Posterior vena cava (tissue), 2 donors: ENCODE results near the gene TGFA. TPM values are rescaled to one million over a fixed set of nuclear protein-coding genes. Genes with fewer than 3 reads are reported as not detected.
A peak's percentile ranks its signal among the peaks of the same experiment; 100 is the strongest.

ENCODE experiments used
- DNase-seq: peaks from one replicate; pipeline ENCODE4 v3.0.0-alpha.2; 2020; ENCODE audit warnings: low spot score
- intact Hi-C, 2 donors: fragments of 100-400 bp; cut with DNase I; formaldehyde crosslinking; loops; one replicate each; pipeline versions ENCODE4 v1.14.1 to v1.14.2; 2022 to 2023
- long read RNA-seq, 2 donors: library from polyadenylated mRNA; unstranded; transcript quantifications; one replicate each; pipeline ENCODE4 v2.0.0, GENCODE V29; 2020 to 2021
- total RNA-seq, 2 donors: library from RNA; stranded (reverse); fragmentation: NEBNext Ultra II Directional; extraction: Animal tissue kit (Norgen Biotek cat#: 25700); gene quantifications; one replicate each; pipeline ENCODE4 v1.2.1, GENCODE V29; 2021
- donor health status: DM: yes; HTN: yes; CAD: no.
- donor health status: DM: yes; HTN: yes; CAD: no.

The TGFA gene
- 1 to 10 TPM in 1 of 2 donors, under 1 TPM in 1; 0.71 to 1.4 TPM for total RNA-seq
- long read RNA-seq, donor 1 = 0 reads
- long read RNA-seq, donor 2 = 0 reads

DNA sequence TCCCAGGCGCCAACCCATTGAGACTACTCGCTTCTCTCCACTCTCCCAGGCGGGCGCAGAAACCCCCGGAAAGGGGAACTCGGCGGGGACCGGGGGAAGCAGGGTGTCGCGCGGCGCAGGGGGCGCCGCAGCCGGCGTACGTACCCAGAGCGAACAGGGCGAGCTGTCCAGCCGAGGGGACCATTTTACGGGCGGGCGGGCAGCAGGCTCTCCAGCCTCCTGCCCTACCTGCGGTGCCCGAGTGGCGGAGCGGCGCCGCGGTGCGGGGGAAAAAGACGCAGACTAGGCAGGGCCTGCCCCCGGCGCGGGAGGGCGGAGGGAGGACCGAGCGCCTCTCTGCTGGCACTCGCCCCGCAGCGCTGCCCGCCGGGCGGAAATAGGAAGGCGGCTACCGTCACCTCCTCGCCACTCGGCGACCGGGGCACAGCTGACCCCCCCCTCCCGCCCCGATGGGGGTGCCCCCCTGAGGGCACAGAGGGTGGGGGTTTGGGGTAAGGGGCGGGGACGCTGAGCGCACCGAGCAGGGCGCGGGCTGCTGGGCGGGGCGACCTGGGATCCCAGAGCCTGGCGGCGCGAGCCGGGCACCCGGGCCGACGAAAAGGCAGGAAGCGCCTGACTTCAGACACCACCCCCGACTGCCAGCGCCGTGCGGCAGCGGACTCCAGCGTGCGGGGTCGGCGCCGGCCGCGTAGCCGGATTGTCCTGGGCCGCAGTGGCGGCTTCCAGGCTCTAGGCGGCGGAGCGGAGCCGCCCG lies at the start of gene TGFA:
TGFA (minus strand) TSS at position 243 of the 754 bp plus-strand sequence; CDS start at position 184, 59 bp downstream.
- intact Hi-C loops = no loop called here
- DNase-seq = peak; percentile 92

- intact Hi-C loops = no loop called here
- DNase-seq = no peak
Measured at GRCh38 chr2:70603066-70603465, 49.4 kb upstream of the TGFA start.

GRCh38 chr2:70598197-70598596 lies 44.6 kb upstream of the TGFA start:
- no peak for DNase-seq
- intact Hi-C loops = no loop called here

- DNase-seq = no peak
- intact Hi-C loops = no loop called here
Measured at GRCh38 chr2:70596739-70597138, 43.1 kb upstream of the TGFA start.

DNA sequence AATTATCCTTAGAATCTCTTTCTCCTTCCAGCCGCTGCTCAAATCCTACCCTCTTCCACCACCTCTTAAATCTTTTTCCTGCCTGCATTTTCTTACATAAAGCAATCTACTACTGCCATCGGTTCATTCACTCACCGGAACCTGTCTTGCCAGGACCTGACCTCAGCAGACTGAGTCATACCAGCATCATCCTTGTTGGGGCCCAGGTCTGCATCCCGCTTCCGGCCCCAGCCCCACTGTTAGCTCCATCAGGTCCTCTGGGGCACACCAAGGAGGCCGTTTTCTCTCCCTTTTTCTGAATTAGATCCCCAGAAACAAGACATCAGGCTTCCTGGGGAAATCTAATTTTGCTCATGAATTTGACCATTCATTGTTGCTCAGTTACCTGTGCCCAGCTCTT lies 42.7 kb upstream of the TGFA start:
- intact Hi-C loops = no loop called here
- DNase-seq = no peak

GRCh38 chr2:70583091-70583490 lies 29.5 kb upstream of the TGFA start:
- intact Hi-C loops = no loop called here
- DNase-seq = no peak

DNA sequence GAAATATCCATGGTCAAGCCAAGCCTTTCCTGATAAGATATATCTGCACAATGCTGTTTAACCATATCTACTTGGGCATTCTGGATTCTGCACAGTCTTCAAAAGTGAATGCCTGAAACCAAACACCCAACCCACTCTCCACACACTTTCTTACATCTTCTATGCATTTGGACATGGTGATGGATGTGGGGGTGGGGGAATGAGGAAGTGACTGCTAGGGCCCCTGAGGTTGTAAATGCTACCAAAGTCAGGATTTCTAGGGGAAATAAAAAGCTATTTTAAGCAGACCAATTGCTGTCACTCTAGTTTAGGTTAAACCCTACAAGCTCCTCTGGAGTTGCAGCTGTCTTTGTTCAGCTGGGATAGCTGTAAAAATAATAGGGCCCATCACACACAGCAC lies 26.7 kb upstream of the TGFA start:
- DNase-seq = no peak
- intact Hi-C loops = no loop called here

- intact Hi-C loops = no loop called here
- no peak for DNase-seq
Measured at GRCh38 chr2:70574618-70575017, 21.0 kb upstream of the TGFA start.

- no peak for DNase-seq
- intact Hi-C loops = no loop called here
Measured at GRCh38 chr2:70574109-70574508, 20.5 kb upstream of the TGFA start.

- DNase-seq = no peak
- intact Hi-C loops = no loop called here
Measured at GRCh38 chr2:70570041-70570661, 16.5 kb upstream of the TGFA start.

DNA sequence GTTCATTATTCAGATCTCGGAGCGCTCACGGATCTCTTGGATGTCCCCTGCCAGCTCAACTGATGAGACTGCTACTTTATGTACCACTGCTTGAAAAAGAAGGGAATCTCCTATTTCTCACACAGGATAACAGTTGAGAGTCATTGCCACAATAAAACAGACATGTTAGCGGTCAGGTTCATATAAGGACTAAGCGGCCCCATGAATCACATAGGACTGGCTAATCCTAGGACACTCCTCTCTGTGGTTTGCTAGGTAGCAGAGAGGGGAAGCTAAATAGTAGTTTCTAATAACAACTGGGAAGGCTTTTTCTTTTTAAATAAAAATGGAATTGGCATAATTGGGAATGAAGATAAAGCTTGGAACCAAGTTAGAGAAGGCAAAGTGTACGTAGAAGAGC lies 15.9 kb upstream of the TGFA start:
- intact Hi-C loops = no loop called here
- DNase-seq = no peak

GRCh38 chr2:70566906-70567305 lies 13.3 kb upstream of the TGFA start:
- no peak for DNase-seq
- intact Hi-C loops = no loop called here

- no peak for DNase-seq
- intact Hi-C loops = no loop called here
Measured at GRCh38 chr2:70566464-70566863, 12.8 kb upstream of the TGFA start.

DNA sequence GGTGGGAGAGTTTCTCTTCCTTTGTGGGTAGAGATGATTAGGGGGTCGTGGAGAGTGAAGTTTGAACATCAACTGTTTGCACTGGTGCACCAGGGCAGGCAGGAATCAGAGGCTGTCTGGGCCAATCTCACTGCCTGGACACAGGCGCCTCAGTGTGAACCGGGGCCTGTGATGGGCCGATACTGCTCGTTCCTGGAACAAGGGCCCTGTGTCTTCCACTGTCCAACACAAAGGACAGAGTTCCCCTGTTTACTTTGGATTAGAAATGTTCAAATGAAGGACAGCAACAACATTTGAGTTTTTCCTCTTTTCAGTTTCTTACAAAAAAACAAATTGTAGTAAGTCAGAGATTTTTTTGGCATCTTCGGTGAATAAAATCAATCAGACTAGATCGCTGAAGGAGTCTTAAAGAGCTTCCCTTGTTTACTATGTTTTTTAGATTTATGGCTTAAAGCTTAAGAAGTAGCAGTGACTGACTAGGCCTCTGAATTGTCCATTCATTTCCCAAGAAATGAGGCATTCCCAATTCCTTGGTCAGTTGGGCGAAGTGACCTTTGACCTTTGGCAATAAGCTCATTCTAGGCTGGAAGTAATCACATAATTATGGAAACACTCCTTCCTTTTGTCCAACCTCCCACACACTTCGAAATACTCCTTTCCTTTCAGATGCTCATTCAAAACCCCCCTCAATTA lies 11.6 kb upstream of the TGFA start:
- intact Hi-C loops = no loop called here

GRCh38 chr2:70561893-70562292 lies 8.3 kb upstream of the TGFA start:
- intact Hi-C loops = no loop called here

More for the DNA sequence above, 11.6 kb upstream of the TGFA start:
- no peak for DNase-seq

DNA sequence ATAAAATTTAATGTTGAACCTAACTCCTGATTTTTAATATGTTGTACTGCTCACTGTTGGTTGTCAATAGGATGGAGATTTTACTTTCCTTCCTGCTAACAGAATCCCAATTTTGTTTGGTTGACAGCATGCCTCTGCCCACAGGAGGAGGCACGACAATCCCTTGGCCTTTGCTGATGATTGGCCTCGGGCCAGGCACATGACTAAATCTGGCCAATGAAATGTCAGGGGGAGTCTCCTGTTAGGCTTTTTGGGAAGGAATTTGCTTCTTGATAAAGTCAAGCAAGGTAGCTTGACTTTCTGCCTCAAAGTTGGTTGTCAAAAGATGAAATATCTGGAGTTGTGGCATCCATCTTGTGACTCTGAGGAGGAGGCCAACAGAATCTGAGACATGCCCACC lies 6.8 kb upstream of the TGFA start:
- intact Hi-C loops = no loop called here
- DNase-seq = no peak

More at GRCh38 chr2:70561893-70562292, 8.3 kb upstream of the TGFA start:
- DNase-seq = no peak

DNA sequence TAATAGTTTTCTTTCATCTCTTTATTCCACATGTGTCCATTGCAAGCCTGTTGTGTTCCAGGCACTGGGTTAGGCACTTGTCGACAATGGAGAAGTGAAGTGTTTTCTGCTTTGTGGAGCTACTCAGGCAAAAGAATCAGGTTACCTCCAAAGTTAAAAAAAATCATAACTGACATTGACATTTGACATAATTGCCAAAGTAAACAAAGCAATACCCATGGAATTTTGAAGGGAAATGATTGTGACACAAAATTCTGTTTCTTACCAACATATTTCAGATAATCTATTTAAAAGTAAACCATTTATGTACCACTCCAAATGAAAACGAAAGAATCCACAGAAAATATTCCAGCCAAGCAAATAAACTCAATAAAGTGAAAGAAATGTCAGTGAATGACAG lies 6.4 kb upstream of the TGFA start:
- DNase-seq = no peak
- intact Hi-C loops = no loop called here

- DNase-seq = no peak
- intact Hi-C loops = no loop called here
Measured at GRCh38 chr2:70558195-70558808, 4.7 kb upstream of the TGFA start.

DNA sequence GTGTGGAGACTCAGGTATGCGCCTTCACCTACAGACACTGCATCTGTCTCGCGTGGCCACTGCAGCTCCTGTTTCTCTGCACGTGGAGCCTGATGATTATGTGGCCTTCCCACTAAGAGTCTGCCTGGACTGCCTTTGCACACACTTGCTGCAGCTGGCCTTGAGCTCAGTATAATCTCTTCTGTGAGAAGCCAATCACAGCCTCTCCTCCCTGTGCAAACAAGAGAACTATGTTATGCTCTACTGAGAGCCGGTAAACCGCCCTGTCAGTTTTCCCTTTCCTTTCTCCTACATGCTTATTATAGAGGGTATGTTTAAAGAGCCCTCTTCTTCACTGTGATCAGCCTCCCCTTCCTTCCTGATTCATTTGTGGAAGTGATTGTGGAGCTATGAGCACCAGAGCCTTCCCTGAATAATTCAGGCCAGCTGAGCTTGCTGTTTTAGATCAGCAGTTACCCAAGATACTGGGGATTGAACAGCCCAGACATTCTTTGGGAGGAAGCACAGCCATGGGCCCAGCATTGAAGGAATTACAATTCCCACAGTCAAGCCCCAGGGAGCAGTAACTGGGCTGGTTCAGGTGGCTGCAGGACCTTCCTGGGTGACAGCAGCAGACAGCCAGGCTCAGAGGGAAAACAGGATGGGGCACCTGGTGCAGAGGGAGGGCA lies 3.7 kb upstream of the TGFA start:
- DNase-seq = no peak
- intact Hi-C loops = no loop called here

DNA sequence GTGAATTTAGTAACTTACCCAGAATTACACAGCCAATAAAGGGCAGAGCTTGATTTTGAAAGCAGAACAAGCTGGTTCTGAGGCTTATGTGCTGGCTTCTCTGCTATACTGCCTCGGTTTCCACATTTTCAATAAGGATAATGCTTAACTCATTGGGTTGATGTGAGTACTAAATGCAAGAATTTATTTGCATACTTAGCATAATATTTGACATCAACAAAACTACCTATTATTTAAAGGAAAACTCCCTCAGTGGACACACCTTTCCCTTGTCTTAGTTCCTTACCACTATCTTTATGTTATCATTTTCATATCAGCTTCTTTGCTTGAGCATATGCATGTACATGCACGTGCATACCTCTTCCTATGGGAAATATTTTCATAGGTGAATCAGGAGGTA lies 3.0 kb upstream of the TGFA start:
- DNase-seq = no peak

More for the DNA sequence above, 3.0 kb upstream of the TGFA start:
- intact Hi-C loops = no loop called here
